ENCODE data around the gene RGL3.

GRCh38 chr19:11460207-11460606 lies 41.1 kb upstream of the RGL3 start:
- no peak for TF ChIP-seq POLR2A (IDR thresholded peaks at IDR 0.05)
- TF ChIP-seq, protein P1, sequence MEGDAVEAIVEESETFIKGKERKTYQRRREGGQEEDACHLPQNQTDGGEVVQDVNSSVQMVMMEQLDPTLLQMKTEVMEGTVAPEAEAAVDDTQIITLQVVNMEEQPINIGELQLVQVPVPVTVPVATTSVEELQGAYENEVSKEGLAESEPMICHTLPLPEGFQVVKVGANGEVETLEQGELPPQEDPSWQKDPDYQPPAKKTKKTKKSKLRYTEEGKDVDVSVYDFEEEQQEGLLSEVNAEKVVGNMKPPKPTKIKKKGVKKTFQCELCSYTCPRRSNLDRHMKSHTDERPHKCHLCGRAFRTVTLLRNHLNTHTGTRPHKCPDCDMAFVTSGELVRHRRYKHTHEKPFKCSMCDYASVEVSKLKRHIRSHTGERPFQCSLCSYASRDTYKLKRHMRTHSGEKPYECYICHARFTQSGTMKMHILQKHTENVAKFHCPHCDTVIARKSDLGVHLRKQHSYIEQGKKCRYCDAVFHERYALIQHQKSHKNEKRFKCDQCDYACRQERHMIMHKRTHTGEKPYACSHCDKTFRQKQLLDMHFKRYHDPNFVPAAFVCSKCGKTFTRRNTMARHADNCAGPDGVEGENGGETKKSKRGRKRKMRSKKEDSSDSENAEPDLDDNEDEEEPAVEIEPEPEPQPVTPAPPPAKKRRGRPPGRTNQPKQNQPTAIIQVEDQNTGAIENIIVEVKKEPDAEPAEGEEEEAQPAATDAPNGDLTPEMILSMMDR (IDR thresholded peaks at IDR 0.05) = no peak

Data from right lobe of liver (tissue), 4 donors.